Epithelial cell of esophagus (primary cell): Measurements from ENCODE around the gene SPEM2.

Experiments
- DNase-seq: peaks from one replicate; pipeline ENCODE4 v3.0.0; 2010; ENCODE audit warnings: low read depth
- H3K4me3 ChIP-seq: 2 replicates; pipeline ENCODE4 v1.5.1; 2011; ENCODE audit warnings: mild to moderate bottlenecking, low read length, control low read depth
- CTCF ChIP-seq: IDR thresholded peaks from 2 replicates; pipeline ENCODE4 v1.5.1; 2011; ENCODE audit warnings: low read depth, mild to moderate bottlenecking, low read length, control low read depth, inconsistent platforms; ENCODE audit not compliant: insufficient read depth; ENCODE audit errors: missing control alignments

Gene SPEM2

DNA sequence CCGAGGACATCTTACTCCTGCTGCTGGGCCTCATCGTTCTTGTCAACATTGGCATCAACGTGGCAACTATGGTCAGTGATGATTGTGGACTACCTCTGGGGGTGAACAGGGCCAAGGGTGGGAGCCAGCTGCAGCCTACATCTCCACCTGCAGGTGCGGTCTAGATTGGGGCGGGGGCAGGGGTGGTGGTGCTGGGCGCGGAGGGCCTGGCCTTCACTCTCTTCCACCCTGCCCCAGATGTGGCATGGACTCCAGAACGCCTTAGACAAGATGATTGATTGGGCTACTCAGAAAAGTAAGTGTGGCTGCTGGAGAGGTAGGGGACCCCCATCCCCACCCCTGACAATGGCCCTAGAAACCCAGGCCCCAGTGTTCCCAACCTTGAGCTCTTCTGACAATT lies 340 bp downstream of the SPEM2 start:
- H3K4me3 ChIP-seq: no peak overlapping the region
- TF ChIP-seq CTCF: no peak
- DNase-seq: no peak

DNA sequence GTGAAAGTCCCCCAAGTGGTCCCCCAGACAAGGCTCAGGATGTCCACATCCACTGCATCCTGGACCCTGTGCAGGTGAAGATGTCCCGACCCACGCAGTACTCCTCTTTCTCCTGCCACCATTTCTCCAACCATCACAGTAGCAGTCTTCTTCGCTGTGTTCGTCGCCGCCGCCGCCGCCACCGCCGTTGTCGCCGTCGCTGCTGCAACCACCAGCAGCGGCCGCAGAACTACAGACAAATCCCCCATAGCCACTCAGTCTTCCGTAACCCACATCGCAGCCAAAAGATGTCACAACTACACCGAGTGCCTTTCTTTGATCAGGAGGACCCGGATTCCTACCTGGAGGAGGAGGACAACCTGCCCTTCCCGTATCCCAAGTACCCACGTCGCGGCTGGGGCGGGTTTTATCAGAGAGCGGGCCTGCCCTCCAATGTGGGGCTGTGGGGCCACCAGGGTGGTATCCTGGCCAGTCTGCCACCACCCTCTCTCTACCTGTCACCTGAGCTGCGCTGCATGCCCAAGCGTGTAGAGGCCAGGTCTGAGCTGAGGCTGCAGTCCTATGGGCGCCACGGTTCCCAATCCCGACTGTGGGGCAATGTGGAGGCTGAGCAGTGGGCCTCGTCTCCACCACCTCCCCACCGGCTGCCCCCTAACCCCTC lies 917 bp downstream of the SPEM2 start:
- H3K4me3 ChIP-seq: no peak overlapping the region
- no peak for DNase-seq
- TF ChIP-seq CTCF: no peak

DNA sequence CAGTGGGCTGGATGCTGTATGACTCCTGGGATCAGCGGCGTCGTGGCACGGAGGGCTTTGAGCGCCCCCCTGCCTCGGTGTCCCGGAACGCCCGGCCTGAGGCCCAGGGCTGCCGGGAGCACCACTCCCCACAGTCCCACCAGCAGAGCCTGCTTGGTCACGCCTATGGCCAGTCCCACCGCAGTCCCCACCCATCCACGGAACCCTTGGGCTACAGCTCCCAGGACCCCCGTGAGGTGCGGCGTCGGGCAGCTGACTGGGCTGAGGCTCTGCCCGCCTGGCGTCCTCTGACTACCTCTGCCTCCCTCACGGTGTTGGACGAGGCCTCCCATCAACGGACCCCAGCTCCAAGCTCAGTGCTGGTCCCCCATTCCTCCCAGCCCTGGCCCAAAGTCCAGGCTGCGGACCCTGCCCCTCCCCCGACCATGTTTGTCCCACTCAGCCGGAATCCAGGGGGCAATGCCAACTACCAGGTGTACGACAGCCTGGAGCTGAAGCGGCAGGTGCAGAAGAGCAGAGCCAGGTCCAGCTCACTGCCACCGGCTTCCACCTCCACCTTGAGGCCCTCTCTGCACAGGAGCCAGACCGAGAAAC lies 1.6 kb downstream of the SPEM2 start:
- H3K4me3 ChIP-seq: no peak overlapping the region
- no peak for TF ChIP-seq CTCF
- no peak for DNase-seq

GRCh38 chr17:7427549-7427948 lies 2.1 kb downstream of the SPEM2 start:
- no peak for TF ChIP-seq CTCF
- DNase-seq: no peak

GRCh38 chr17:7428557-7428956 lies 3.1 kb downstream of the SPEM2 start, which contains the start of gene SPEM3:
TSS of gene SPEM3 (plus strand) at chr17:7428857. CDS start at chr17:7428903, 46 bp downstream.
- no peak within 1 kb of the TSS for H3K4me3 ChIP-seq
- TF ChIP-seq CTCF: no peak
- no peak for DNase-seq

More at GRCh38 chr17:7427549-7427948, 2.1 kb downstream of the SPEM2 start:
- no peak overlapping the region for H3K4me3 ChIP-seq

DNA sequence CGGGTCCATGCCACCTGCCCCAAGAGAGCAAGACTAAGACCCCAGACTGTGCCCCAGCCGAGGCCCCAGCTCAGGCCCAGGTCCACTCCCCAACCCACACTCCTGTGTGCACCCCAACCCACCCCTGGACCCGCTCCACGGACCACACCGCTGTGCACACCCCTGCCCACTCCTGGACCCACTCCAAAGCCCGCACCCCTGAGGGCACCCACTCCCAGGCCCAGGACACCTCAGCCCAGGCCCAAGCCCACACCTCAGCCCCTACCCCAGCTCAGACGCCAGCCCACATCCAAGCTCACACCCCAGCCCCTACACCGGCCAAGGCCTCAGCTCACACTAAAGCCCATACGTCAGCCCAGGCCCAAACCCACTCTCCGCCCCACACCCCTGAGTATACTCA lies 4.3 kb downstream of the SPEM2 start:
- TF ChIP-seq CTCF: no peak
- H3K4me3 ChIP-seq: no peak overlapping the region
- no peak for DNase-seq

GRCh38 chr17:7431231-7431630 lies 5.8 kb downstream of the SPEM2 start:
- DNase-seq: no peak
- TF ChIP-seq CTCF: no peak
- no peak overlapping the region for H3K4me3 ChIP-seq
